Cardiac muscle cell (in vitro differentiated cells and primary cell): ENCODE measurements around the gene KCNT1. TPM values are rescaled to one million over a fixed set of nuclear protein-coding genes. Genes with fewer than 3 reads are reported as not detected.

Experiments used
- DNase-seq, 2 donors: peaks; one replicate each; pipeline versions ENCODE4 v3.0.0 to v3.0.0-alpha.2; 2010 to 2017; ENCODE audit warnings: low read depth in 1 of 2, low spot score in 1 of 2
- H3K27ac ChIP-seq: fragments of 200-600 bp; sonication (generic); 2 replicates; pipeline ENCODE4 v1.5.1; 2016
- H3K27me3 ChIP-seq: fragments of 200-600 bp; sonication (generic); 2 replicates; pipeline ENCODE4 v1.6.0; 2016; ENCODE audit warnings: control low read depth
- H3K36me3 ChIP-seq: fragments of 200-600 bp; sonication (generic); 2 replicates; pipeline ENCODE4 v1.5.1; 2016; ENCODE audit warnings: control low read depth
- H3K4me1 ChIP-seq: fragments of 200-600 bp; sonication (generic); 2 replicates; pipeline ENCODE4 v1.8.1; 2017; ENCODE audit warnings: low read depth, mild to moderate bottlenecking, mixed run types
- H3K4me3 ChIP-seq: fragments of 200-600 bp; sonication (generic); 2 replicates; pipeline ENCODE4 v1.5.1; 2016; ENCODE audit warnings: mild to moderate bottlenecking
- H3K9me3 ChIP-seq: fragments of 200-600 bp; sonication (generic); 2 replicates; pipeline ENCODE4 v1.5.1; 2017; ENCODE audit warnings: low read depth, mild to moderate bottlenecking, control low read depth
- polyA plus RNA-seq: library from polyadenylated mRNA; unstranded; fragments of >200 nt; fragmentation: Nextera tagmentation; extraction: Ambion mirVana; gene quantifications from 2 replicates; pipeline ENCODE4 v1.2.1, GENCODE V29; 2016
- total RNA-seq: library from RNA; depleted of rRNA; stranded (reverse); fragments of >200 nt; gene quantifications from 2 replicates; pipeline ENCODE4 v1.2.3, GENCODE V29; 2016
- TF ChIP-seq, protein P1 (sequence below): IDR thresholded peaks from 2 replicates; pipeline ENCODE4 v1.5.1; 2012; ENCODE audit warnings: low read depth, mild to moderate bottlenecking, low read length

The KCNT1 gene
- total and polyA plus RNA-seq, 2 experiments from 2014 or later = 0.12 to 0.20 TPM

DNA sequence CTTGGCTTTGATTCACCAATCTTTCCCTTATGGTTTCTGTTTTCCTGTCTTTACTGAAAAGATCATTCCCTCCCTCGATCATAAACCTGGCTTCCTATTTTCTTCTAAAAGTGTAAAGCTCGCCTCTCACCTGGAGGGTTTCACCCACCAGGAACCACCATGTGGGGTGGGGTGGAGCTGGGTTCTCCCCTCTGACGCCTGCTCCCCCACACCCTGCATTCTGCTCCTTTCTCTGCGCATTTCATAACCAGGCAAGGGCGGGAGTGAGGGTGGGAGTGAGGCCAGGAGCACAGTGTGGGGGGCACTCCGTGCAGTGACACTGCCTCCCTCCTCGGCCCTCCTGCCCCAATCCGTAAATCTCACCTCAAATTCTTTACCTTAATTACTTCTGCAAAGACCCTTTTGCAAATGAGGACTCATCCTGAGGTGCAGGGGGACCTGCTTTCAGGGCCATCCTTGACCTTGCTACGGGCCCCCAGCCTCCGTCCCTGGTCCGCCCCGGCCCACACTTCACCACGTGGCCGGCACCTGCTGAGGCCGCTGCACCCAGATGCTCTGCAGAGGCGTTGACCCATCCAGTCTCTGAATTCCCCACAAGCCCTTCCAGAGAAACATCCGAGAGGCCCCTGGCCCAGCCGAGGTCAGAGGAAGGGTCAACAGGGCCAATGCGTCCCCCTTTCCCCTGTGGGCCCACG lies 59.3 kb downstream of the KCNT1 start:
- H3K27me3 ChIP-seq = no peaks in the 10 kb centered on the region
- no peaks in the 10 kb centered on the region for H3K9me3 ChIP-seq
- H3K4me3 ChIP-seq = no peak overlapping the region
- DNase-seq = no peak
- no peaks in the 10 kb centered on the region for H3K36me3 ChIP-seq
- TF ChIP-seq, protein P1, sequence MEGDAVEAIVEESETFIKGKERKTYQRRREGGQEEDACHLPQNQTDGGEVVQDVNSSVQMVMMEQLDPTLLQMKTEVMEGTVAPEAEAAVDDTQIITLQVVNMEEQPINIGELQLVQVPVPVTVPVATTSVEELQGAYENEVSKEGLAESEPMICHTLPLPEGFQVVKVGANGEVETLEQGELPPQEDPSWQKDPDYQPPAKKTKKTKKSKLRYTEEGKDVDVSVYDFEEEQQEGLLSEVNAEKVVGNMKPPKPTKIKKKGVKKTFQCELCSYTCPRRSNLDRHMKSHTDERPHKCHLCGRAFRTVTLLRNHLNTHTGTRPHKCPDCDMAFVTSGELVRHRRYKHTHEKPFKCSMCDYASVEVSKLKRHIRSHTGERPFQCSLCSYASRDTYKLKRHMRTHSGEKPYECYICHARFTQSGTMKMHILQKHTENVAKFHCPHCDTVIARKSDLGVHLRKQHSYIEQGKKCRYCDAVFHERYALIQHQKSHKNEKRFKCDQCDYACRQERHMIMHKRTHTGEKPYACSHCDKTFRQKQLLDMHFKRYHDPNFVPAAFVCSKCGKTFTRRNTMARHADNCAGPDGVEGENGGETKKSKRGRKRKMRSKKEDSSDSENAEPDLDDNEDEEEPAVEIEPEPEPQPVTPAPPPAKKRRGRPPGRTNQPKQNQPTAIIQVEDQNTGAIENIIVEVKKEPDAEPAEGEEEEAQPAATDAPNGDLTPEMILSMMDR = no peak
- H3K27ac ChIP-seq = no peak overlapping the region
- H3K4me1 ChIP-seq = no peaks in the 10 kb centered on the region

DNA sequence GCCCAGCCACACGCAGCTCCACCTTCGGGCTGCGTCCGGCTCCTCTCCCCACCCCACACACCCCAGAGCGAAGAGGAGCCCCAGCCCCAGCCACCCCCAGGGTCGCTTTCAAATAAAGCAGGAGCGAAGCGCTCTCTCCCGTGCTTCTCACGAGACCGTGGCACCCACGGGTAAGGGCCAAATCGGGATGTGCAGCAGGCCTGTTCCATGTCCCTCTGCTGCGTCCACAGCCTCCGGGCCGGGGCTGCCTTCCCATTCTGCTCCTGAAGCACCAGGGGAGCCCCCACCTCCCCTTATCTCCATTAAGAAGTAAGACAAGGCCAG lies 59.8 kb downstream of the KCNT1 start:
- Histone ChIP-seq H3K9me3 (no peaks in the 10 kb centered on the region), H3K36me3 (no peaks in the 10 kb centered on the region), H3K27me3 (no peaks in the 10 kb centered on the region), H3K4me1 (no peaks in the 10 kb centered on the region), H3K27ac (no peak overlapping the region), H3K4me3 (no peak overlapping the region)
- TF ChIP-seq, protein P1 = no peak
- DNase-seq = no peak

DNA sequence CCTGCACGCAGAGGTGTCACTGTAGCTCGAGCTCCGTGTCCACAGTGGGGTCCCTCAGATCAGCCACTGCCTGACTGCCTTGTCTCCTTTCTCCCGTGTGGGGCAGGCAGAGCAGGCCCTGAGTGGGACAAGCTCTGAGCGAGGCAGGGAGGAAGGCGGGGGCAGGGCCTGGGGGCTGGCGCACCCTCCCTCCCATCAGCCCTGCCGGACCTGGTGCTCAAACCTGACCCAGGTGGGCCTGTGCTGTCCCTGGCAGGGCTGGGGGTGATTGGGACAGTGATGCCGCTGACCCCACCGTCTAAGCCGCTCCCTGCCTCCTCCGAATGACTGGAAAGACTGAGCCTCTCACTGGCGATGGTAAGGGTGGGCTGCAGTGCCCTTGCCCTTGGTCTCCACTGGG lies 60.9 kb downstream of the KCNT1 start:
- no peak overlapping the region for H3K4me3 ChIP-seq
- H3K27ac ChIP-seq = no peak overlapping the region
- no peaks in the 10 kb centered on the region for H3K27me3 ChIP-seq
- H3K9me3 ChIP-seq = no peaks in the 10 kb centered on the region
- DNase-seq = no peak
- TF ChIP-seq, protein P1 = no peak
- no peaks in the 10 kb centered on the region for H3K36me3 ChIP-seq
- H3K4me1 ChIP-seq = no peaks in the 10 kb centered on the region

DNA sequence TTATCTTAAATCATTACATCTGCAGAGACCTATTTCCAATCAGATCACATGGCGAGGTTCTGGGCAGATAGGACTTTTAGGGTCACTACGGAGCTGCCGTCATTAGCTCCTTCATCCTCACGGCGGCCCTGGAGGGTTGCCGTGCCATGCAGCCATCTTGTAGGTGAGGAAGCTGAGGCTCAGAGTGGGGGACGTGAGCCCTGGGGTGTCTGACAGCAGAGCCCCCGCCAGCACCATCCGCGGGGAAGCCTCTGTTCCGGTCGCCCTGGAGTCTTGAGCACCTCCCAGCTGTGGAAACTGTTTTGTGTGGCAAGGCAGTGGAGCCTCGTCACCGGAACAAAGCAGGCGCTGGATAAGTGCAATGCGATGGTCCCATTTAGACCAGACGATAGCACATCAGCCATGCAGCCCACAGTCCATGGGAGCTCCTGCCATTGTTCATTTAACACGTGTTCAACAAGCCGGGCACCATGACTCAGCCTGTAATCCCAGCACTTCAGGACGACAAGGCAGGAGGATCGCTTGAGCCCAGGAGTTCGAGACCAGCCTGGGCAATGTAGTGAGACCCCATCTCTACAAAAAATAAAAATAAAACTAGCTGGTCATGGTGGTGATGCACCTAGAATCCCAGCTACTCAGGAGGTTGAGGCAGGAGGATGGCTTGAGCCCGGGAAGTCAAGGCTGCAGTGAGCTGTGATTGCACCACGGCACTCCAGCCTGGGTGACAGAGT lies 61.9 kb downstream of the KCNT1 start:
- no peak for DNase-seq
- H3K4me1 ChIP-seq = no peaks in the 10 kb centered on the region
- no peak overlapping the region for H3K27ac ChIP-seq
- no peaks in the 10 kb centered on the region for H3K36me3 ChIP-seq
- no peaks in the 10 kb centered on the region for H3K27me3 ChIP-seq
- no peak overlapping the region for H3K4me3 ChIP-seq
- H3K9me3 ChIP-seq = no peaks in the 10 kb centered on the region
- TF ChIP-seq, protein P1 = no peak

DNA sequence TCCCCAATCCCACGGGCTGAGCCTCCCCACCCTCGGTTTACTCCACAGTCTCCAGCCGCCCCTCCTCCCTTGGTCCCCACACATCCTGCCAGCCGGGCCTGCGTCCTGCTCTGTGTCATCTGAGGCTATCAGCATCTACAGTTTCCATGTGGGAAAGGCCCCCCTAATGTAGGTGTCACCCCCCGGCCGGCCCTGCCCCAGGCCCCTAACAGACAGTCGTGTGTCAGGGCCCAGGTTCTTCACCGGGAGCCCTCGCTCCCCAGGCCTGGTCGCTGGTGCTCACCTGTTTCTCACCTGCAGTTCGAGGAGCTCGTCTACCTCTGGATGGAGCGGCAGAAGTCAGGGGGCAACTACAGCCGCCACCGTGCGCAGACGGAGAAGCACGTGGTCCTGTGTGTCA lies 62.7 kb downstream of the KCNT1 start:
- Histone ChIP-seq H3K27ac (no peak overlapping the region), H3K9me3 (no peaks in the 10 kb centered on the region), H3K4me3 (no peak overlapping the region), H3K4me1 (no peaks in the 10 kb centered on the region), H3K27me3 (no peaks in the 10 kb centered on the region), H3K36me3 (no peaks in the 10 kb centered on the region)
- no peak for DNase-seq
- TF ChIP-seq, protein P1 = no peak
